OCI-LY1 (cell line): ENCODE results near the gene POU2AF1.

Experiments used
- EZH2 ChIP-seq: fragments of 200-600 bp; sonication (generic), shearing (Covaris generic); IDR thresholded peaks from 2 replicates; pipeline ENCODE4 v1.8.0; 2017; ENCODE audit warnings: borderline replicate concordance, mixed run types, mild to moderate bottlenecking, antibody characterized with exemption, low read length, moderate library complexity, mixed read lengths
- TF ChIP-seq, protein P1 (sequence below): fragments of 200-600 bp; sonication (generic), shearing (Covaris generic); IDR thresholded peaks from 2 replicates; pipeline ENCODE4 v1.5.1; 2017; ENCODE audit warnings: mild to moderate bottlenecking, antibody characterized with exemption, low read length, moderate library complexity, mixed read lengths

DNA sequence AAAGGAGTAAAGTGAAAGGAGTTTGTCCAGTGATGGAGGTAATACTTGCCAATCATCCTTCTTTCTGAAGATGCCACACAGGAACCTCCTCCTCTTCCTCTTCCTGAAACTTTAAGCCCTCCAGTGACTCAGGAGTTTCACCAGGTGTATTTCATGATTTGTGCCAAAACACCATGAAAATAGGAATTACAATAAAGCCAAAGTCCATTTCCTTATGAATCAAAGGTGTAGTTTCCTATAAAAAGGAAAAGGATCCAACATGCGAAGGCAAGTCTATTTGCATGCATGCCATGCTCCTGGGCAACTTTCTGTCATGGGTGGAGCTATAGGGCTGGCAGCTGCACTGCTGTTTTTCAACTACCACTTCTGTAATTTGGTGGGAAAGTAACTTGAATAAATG lies 9.8 kb upstream of the POU2AF1 start:
- TF ChIP-seq, protein P1, sequence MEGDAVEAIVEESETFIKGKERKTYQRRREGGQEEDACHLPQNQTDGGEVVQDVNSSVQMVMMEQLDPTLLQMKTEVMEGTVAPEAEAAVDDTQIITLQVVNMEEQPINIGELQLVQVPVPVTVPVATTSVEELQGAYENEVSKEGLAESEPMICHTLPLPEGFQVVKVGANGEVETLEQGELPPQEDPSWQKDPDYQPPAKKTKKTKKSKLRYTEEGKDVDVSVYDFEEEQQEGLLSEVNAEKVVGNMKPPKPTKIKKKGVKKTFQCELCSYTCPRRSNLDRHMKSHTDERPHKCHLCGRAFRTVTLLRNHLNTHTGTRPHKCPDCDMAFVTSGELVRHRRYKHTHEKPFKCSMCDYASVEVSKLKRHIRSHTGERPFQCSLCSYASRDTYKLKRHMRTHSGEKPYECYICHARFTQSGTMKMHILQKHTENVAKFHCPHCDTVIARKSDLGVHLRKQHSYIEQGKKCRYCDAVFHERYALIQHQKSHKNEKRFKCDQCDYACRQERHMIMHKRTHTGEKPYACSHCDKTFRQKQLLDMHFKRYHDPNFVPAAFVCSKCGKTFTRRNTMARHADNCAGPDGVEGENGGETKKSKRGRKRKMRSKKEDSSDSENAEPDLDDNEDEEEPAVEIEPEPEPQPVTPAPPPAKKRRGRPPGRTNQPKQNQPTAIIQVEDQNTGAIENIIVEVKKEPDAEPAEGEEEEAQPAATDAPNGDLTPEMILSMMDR, result no peak
- no peak for TF ChIP-seq EZH2
